Embryonic facial prominence (tissue), 1 donor: ENCODE results near the gene ZNF609.

Source experiments
- DNase-seq: peaks from one replicate; pipeline ENCODE4 v3.0.0-alpha.2; 2016; ENCODE audit errors: extremely low spot score

The ZNF609 gene

DNA sequence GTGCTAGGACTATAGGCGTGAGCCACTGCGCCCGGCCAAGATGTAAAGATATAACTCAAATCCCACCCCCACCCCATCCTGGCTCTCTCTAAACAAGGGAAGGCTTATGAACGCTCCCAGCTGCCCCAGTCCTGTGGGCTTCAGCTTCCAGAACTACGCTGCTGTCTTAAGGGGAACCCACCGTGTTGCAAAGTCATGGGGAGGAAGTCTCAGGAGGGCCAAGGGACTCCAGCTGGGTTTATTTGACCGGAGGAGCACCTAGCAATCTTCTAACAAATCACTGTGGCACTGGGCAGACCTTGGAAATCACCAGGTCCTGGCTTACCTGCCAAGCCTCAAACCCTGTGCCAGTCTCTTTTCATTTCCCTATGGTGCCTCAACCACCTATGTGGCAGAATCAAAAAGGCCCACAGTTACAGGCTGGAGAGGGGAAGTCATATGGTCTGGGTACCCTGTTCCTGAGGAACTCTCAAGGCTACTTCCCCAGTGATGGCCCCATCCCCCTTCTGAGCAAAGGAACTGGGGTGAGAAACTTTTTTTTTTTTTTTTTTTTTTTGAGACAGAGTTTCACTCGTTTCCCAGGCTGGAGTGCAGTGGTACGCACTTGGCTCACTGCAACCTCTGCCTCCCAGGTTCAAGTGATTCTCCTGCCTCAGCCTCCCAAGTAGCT, 231.7 kb downstream of the ZNF609 start:
- no peak for DNase-seq

DNA sequence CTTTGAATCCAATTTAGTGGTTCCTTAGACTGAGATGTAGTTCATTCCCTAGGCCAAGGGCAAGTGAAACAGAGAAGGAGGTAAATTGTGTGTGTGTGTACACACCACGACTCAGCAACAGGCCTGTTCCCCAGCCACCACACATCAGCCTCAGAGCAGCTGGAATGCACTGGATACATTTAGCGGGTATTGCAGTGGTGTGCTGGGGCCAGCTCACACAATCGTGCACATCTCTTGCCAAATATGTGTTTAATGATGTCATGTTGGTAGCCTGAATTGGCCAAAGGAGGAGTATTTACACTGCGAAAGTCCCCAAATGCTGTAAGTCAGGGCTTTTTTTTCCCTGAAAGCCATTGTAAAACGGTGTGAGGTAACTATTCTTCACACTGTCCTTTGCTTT, 232.8 kb downstream of the ZNF609 start:
- DNase-seq = no peak

DNA sequence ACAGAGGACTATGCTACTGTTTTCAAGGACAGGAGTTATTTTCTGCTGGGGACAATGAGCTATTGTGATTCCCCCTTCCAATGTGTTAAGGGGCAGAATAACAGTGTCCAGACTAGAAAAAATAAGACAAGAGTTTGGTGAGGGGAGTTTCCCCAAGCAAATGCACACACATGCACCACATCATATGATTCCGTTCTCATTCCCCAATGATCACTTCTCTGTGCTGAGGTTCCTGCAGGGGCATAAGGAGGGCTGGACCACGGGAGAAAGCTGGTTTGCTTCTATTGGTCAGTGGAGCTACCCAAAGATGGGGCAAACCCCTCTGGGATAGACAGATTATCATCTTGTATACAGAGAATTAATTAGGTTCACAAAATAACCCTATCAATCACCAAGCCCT, 234.4 kb downstream of the ZNF609 start:
- DNase-seq = no peak

DNA sequence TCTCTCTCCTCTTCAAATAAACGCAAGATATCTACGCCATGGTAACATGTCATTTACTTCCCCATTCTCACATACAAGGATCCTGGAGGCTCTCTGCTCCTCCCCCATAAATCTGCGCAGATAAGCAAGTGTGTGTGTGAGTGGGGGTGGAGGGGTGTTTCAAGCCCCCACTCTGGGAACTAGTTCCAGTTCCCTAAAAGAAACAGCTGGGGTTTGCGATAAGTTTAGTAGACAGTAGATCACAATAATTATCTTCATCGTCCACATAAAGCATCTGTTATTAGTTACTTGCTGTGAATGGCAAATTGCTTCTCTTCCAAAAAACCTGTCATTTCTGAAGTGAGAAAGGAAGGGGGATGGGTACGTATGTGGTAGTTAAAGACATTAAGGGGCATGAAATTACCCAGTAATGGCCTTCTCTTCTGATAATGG, 235.2 kb downstream of the ZNF609 start:
- no peak for DNase-seq

DNA sequence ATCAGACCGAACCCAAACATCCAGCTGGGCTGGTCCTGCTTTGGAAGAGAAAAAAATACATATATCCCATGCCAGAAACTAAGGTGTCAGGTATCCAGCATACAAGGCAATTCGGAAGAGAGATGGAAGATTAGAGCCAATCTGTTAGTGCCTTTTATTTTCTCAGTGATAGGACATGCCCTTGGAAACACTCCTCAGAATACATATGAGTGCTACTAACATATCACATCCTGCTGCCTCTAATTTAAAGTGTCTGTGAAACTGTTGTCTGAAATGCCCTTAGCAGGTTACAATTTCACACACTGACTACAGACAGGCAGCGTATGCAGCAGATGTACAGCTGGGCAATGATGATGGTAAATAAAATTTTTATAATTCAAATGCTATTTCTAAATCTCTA, 236.1 kb downstream of the ZNF609 start:
- DNase-seq = no peak

DNA sequence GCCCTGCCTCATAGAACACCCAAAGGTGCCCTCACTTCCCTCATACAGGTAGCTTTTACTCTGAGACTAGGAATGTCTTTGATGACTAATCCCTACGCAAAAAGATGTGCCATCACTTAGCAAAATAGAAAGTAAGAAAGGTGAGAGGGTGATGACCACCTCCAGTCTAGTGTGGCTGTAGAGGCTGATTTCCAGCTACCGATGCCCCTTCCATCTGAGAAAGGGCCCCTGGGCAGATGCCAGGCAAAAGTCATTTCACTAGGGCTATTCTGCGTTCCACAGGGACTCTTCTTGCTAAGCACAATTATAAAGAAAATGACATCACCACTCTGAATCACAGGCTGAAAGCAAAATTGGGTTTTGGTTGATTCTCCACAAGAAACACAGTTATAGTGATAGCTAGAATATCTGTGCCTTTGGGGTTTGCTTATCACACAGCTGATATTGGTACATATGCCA, 237.6 kb downstream of the ZNF609 start:
- no peak for DNase-seq

DNA sequence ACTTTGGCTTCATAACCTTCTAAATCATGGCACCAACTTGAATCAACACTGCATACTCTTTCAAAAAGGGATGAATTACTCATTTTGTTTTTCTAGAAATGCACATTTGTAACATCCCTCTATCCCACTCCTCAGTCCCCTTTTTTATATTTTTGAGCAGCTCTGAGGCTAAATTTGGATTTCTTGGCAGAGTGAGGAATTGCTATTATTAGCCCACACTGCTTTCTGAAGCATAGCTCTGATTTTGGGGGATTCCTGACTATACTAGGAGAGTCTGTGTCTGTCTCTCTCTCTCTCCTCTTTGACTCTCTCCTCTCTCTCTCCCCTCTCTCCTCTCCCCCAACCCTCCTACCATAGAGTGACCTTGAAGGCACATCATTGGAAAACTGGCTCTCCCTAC, 238.4 kb downstream of the ZNF609 start:
- no peak for DNase-seq

DNA sequence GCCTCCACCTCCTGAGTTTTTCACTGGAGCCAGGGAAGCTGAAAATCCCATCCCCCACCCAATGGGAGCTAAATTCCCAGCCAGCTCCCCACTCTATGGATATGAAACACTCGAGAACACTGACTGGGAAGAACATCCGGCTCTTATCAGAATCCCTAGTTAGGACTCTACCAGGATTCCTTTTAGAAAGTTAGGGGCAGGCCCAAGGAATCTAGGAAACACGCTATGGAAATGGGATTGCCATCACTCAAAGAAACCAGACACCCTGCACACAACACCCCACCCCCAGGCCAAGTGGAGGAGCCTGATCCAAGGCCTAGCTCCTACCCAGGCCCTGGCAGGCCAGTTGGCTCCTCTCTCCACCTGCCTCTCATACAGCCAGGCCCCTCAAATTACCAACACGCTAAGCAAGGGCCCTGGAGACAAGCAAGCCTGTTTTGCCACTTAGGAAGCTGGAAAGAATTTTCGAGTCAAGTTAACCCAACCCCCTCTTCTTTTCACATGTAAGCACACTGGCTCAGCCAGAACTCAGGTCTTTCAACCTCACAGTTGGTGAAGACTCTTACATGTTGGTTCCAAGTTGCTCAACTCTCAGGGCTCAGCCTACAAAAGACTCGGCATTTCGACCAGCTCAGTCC, 239.5 kb downstream of the ZNF609 start:
- DNase-seq = peak; percentile 34

DNA sequence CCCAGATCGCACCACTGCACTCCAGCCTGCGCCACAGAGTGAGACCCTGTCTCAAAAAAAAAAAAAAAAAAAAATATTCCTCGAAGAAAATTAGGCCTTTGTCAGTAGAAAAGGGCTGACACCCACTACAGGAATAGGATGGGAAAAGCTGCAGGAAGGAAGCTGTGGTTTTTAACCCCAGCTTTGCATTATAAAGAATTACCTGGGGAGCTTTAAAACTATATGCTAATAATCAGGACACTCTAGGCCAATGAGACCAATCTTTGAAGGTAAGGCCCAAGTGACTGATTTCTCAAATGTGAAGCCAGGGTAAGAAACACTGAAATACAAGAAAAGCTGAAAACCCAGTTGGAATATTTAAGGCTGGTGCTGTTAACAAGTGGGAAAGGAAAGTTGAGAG, 240.7 kb downstream of the ZNF609 start:
- no peak for DNase-seq

DNA sequence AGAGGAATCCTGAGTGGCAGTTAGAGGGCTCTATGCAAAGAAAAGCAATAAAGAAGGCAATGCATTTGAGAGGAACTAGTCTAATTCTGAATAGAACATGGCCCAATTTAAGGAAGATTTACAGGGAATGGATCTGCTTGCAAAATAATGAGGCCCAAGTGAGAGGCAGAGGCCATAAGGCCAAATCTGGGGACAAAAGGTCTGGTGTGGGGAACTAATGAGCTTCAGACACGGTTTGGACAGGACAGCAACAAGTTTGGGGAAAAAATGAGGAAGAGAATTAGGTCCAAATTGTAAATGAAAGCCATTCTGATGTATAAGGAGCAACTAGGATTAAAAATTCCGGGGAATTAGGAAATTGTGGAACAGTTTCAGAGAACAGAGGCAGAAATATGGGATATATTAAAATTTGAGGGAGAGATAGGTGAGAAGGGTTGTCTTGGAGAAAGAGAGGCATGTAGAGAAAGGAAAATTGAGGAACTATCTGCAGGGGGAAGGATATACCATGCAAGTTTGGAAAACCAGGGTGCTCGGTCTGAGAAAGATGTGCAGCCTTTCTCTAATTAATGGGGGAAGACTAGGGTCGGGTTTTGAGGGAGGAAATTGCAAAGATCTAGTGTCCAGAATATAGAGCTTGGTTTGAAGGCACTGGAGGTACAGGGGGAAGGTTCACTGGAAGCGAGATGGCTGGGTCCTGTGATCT, 241.3 kb downstream of the ZNF609 start:
- DNase-seq = no peak

DNA sequence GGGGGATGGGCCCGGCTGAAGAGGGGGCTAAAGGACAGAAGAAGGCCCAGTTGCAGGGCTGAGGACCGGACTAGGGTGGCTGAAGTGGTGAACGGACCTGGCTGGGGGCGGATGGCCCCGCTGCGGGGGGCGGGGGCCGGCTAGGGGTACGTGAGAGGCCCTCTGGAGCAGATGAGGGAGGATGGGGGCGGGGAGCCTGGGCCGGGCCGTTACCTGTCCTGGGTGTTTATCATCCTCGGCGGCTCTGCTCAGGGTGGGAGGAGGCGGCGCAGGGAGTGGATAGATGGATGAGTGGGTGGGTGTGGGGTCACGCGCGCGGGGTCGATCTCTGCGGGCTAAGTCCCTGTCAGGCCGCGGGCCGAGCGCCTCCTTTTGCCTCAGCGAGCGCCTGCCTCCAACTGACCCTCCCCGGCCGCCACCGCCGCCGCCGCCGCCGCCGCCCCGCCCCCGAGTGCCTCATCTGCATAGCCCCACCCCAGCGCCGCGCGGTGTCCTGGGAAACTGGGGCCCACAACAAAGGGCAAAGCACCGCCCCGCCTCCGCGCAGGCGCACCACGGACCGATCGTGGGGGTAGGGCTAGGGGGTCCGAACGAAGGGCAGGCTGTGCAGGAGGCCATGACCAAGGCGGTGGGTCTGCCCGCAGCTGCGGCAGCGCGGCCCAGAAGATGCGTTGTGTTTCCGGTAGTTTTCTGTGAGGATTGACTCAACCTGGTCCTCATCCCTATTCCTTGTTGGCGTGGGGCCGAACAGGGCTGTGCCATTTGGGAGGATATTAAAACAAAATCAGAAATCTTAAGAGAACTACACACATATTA, 242.6 kb downstream of the ZNF609 start:
- peak; percentile 87 for DNase-seq

DNA sequence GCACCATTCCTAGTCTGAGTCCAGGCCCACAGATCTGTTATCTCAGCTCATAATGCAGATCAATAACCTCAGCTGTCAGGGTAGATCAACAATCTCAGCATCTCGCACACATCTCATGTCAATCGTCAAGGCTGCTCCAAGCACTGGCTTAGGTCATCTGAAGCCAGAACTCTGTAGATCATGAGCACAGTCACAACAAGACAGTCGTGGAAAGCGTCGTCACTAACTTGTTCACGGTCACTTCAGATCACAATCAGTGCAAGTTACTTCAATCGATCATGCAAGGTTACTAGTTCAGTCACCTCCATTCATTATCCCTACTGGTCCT, 243.2 kb downstream of the ZNF609 start:
- no peak for DNase-seq

DNA sequence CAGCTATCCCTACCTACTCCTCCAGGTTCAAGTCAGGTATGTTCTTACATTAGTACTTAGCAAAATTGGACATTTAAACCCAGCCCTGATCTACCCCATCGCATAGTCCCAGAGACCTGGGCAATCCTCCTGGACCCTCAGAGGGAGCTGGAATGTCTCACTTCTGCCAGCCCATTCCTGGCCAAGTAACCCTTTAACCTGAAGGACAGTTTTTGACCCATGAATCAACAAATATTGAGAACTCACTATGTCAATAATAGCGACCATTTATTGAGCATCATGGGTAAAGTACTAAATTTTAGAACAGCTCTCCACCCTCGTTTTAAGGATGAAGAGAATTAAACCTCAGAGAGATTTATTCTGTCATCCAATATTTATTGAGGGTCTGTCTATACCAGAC, 244.6 kb downstream of the ZNF609 start:
- DNase-seq = no peak

DNA sequence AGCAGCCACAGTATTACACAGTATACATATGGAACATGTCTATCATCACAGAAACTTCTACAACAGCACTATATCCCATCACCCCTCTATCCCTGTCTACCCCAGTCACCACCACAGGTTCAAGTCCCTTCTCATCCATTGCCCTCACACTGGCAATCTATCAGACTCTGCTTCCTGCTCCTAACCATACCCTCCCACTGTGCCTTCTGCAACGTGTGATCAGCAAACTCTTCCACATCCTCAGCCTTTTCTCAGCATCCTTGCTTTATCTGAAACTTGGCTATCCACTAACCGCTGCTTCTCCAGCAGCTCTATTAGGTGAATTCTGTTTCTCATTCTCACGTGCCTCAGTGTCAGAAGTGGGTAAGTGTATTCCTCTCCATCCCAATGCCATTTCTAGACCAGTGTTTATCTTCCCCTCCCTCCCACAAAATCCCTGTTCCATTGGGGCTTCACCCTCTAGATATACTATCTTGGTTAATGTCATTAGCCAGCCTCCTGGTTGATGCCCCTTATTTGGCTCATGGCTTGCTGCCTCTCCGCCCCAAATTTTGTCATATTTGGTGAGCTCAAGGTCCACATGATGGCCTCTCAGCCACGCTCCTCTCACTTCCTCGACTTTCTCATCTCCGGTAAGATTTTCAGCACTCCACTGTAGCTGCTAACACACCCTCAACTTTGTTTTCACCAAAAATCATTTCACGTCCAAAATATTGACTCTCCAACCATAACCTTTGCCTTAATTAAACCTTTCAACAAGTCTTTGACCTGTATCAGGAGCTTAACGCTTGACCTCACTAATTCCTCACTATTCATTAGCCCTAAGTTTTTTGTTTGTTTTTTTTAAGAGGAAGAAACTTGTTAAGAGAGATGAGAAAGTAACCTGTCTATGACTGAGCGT, 245.9 kb downstream of the ZNF609 start:
- no peak for DNase-seq

DNA sequence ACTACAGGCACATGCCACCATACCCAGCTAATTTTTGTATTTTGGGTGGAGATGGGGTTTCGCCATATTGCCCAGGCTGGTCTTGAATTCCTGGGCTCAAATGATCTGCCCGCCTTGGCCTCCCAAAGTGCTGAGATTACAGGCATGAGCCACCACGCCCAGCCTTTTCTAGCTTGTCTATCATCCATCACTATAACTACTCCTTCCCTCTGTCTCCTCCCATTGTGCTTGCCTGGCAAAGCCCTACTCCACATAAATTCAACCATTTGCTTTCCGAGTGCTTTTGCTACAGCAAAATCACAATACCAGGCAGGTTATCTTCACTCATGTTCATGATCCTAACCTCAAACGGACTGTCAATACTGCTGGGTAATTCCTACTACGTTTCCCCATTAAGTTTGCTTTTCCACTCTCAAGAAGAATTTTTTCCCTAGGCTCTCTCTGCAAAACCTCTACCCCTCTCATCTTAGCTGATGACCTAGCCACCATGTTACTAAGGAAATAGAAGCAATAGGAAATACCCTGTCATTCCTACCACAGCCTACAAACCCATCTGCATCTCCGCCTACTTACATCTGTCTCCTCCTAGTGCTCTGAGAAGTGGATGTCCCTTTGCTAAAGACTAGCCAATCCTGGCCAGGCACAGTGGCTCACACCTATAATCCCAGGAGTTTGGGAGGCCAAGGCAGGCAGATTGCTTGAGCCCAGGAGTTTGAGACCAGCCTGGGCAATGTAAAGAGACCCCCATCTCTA, 250.5 kb downstream of the ZNF609 start:
- no peak for DNase-seq

DNA sequence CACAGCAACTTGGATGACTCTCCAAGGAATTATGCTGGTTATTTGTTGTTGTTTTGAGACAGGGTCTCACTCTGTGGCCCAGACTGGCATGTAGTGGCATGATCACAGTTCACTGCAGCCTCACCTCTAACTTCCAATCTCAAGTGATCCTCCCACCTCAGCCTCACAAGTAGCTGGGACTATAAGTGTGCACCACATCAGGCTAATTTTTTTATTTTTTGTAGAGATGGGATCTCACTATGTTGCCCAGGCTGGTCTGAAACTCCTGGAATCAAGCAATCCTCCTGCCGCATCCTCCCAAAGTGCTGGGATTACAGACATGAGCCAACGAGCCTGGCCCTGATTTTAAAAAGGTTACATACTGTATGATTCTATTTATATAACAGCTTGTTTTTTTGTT, 252.0 kb downstream of the ZNF609 start:
- DNase-seq = no peak

DNA sequence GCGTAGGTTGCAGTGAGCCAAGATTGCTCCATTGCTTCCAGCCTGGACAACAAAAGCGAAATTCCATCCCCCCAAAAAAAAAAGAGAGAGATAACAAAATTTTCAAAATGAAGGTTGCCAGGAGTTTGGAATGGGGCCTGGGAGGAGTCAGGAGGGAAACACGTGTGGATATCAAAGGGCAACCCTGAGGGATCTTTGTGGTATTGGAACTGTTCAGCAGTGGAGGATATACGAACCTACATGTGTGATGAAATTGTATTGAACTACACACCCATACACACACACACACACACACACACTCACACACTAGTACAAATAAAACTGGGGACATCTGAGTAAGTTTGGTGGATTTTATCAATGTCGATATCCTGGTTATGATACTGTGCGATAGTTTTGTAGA, 253.2 kb downstream of the ZNF609 start:
- DNase-seq = no peak

DNA sequence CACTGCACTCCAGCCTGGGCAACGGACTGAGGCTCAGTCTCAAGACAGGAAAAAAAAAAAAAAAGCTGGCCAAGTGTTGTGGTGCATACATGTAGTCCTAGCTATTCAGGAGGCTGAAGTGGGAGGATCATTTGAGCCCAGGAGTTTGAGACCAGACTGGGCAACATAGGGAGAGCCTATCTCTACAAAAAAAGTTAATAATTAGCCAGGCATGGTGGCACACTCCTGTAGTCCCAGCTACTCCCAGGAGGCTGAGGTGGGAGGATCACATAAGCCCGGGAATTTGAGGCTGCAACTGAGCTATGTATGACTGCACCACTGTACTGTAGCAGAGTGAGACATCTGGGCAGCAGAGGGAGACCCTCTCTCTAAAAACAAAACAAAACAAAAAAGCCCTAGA, 256.1 kb downstream of the ZNF609 start:
- DNase-seq = no peak

DNA sequence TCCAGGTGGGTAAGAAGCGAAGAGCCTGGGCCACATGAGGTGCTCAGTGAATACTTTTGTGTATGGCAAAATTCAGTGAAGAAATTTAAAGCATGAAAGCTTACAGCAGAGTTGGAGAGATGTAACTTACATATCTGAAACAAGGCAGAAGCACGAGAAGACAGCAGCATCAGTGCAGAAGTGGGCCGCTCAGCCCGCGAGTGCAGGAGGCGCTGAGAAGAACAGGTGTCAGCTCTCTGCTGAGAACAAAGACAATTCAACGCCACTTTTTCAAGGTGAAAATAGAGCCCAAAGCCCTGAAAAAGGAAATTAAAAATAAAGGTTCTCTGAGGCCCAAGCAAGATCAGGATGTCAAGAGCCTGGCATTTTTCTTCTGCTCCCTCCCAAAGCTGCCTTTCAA, 256.8 kb downstream of the ZNF609 start:
- DNase-seq = no peak

DNA sequence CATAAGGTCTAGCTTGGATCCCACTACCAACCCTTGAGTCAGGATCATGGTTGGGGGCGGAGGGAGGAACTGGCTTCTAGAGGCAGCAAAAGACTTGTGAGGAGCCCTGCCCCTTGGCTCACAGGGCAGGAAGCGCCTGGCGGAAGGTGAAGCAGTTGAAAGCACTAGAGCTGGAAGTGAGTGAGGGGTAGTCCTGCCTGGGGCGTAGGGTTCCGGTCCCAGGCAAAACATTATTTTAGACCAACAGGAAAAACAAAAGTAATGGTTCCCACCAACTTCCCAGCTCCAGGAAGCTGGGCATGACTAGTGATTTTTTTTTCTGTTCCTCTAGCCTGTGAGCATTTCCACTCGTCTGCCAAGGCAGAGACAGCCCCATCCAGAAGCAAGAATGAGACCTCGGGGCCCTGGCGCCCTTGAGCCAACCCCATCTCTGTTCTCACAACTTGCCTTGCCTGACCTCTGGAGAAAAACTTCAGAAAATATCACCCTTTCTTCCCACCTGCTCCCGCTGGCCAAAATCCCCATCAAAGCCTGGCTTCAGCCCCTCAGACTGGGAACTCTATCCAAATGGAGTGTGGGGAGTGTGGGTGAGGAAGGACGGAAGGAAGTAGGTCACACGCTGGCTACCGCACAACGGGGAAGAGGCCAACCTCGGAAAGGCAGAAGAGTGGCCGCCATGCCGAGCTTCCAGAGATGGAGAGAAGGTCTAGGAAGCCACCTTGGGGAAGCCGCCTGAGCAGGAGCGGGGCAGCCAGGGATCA, 257.5 kb downstream of the ZNF609 start:
- no peak for DNase-seq
